ENCODE results near the gene CARS1.

The CARS1 gene

GRCh38 chr11:3007404-3008010, 49.7 kb downstream of the CARS1 start:
- no peak for DNase-seq

DNA sequence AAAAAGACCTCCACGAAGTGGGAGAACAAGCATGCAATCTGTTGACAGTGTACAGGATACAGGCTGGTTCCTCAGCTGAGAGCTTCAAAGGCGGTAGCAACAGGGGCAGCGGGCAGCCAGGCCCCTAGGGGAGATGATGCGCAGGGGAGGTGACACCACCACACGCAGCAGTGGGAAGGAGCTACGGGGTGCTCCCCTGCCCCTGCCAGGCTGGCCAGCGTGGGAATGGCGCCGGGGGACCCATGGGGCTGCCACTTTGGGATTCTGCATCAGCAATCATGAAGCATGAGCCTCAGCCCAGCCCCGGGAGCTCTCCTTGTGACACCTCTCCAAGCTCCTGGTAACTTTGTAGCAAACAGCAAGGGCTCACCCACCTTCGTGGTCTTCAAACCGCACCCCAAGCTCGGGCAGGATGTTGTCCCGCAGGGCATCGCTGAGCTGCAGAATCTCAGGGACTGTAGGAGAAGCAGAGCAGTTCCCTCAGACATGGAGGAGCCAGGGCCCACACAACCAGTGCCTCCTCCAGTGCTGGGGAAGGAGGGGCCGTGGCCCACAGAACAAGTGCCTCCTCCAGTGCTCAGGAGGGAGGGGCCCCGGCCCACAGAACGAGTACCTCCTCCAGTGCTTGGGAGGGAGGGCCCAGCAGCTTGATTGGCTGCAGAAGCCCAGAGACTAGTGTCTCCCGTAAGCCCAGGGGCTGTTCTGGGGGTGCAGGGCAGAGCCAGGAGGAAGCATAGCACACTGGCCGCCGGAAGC, 50.5 kb downstream of the CARS1 start:
- DNase-seq: no peak

GRCh38 chr11:3004481-3004880, 52.7 kb downstream of the CARS1 start:
- no peak for DNase-seq

GRCh38 chr11:3003396-3004231, 53.6 kb downstream of the CARS1 start:
- DNase-seq: no peak

GRCh38 chr11:3002871-3003270, 54.4 kb downstream of the CARS1 start:
- DNase-seq: no peak

DNA sequence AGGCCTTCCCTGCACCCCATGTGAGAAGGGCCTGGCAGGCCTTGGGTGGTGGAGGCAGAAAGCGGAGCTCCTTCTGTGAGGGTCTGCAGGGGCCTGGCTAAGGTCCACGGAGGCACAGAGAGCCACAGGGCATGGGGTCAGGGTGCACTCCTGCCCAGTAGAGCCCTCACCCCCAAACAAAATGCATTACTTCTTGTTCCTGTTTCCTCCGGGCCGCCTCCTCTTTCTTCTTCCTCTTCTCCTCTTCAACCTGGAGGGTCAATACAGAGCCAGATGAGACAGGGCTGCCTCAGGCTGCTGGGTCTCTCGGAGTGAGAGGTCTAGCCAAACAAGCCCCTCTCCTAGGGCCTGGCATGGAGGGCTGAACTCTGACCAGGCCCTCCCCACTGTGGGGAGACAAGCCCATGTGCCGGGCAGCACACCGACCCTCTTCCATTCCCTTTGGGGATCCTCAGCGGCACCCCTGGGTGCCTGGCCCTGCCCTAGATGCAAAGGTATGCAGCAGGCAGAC, 54.8 kb downstream of the CARS1 start:
- no peak for DNase-seq

DNA sequence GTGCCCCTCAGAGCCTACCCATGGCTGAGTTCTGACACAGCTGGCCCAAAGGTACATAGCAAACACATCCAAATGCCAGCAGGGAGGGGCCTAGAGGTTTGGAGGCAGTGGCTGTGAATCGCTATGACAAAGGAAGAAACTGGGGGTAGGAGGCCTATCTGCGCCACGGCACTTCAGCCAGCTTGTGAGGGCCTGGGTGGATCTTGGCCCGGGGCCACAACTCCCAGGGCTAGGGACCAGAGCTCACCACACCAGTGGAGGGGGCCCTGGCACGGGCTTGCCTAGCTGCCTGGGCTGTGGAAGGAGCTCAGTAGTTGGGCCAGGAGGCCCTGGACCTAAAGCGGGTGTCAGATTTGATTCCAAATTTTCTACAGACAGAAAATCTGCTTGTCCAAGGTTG, 55.7 kb downstream of the CARS1 start:
- no peak for DNase-seq

- no peak for DNase-seq
Observed at GRCh38 chr11:3000032-3000961, 56.9 kb downstream of the CARS1 start.

DNA sequence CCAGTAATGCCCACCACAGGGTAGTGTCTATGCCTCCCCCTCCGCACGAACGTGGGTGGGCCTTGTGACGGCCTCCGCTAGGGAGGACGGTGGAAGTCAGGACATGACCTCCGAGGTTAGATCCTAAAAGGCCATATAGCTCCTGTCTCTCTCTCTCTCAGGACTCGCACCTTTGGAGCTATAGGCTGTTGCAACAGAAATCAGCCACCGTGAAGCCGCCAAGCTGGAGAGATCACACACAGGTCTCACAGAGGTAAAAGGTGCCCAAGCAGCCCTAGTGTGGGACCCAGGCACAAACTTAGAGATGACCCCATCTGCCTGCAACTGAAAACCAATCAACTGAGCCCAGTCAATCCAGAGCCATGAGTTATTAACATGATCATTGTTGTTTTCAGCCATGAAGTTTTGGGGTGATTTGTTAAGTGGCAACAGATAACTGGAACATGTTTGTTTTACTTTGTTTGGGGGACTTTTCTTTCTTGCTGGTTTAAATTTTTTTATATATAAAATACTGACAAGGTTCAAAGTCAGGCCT, 57.7 kb downstream of the CARS1 start:
- no peak for DNase-seq

- DNase-seq: no peak
Observed at GRCh38 chr11:2998073-2998850, 59.0 kb downstream of the CARS1 start.

DNA sequence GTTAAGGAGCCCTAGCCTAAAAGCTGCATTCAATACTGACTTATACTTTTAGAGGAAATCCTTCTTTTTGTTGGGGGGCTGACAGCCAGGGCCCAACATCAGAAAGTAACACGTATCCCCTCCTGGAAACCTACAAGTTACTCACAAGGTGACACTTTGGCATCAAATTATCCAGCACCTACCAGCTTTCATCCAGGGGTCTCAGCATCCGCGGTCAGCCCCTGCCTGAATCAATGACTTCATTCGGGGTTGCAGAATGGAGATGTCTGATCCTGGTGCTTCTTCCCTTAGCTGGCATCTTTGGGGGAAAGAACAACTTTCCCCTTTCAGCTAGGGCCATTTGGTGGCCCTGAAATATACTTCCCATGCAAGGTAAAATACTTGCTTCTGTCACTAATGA, 59.8 kb downstream of the CARS1 start:
- DNase-seq: no peak

GRCh38 chr11:2996976-2997375, 60.2 kb downstream of the CARS1 start:
- no peak for DNase-seq

- no peak for DNase-seq
Observed at GRCh38 chr11:2995893-2996554, 61.2 kb downstream of the CARS1 start.

- DNase-seq: no peak
Observed at GRCh38 chr11:2995031-2995561, 62.1 kb downstream of the CARS1 start.

GRCh38 chr11:2994336-2994730, 62.9 kb downstream of the CARS1 start:
- DNase-seq: no peak

GRCh38 chr11:2992997-2993325, 64.3 kb downstream of the CARS1 start:
- DNase-seq: no peak

DNA sequence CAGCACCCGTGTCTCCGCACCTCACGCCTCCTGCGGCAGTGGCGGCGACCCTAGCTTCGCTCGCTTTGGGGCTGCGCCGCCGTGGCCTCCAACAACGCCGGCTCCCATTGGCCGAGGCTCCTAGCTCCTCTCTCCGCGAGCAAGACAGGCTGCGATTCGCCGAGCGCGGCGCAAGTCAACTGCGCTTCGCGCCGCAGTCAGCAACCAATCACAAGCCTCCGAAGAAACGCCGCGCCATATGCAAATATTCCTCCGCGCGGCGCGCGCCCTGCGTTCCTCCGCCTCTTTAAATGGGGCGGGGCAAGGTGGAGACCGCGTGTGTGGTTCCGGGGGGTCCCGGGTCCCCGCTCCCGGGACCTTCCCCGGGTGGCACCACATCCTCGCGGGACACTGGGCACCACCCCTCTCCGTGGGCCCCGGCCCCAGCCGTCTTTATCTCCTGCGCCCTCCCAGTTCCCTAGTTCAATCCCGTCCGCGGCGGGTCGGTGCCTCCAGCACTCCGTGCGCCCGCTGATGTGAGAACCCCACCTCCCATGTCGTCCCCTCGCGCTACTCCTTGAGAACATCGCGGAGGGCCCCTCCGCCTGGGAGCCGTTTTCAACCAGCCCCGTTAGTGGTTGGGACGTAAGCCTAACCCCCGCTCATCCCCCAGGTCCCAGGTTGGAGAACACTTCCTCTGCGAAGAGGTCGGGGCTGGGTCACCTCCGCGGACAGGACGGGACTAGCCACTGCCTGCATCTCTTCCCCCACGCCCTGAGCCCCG, 64.8 kb downstream of the CARS1 start, which contains the start of gene NAP1L4:
Gene NAP1L4, minus strand, starts transcription at position 96 of the 763 bp plus-strand sequence. CDS start 13,109 bp downstream, outside the sequence.
- peak; percentile 98 for DNase-seq

- no peak for DNase-seq
Observed at GRCh38 chr11:2991452-2992233, 65.6 kb downstream of the CARS1 start.

Measured in stimulated activated CD4-positive, alpha-beta T cell treated with anti-CD3 and anti-CD28 coated beads, Interleukin-4, amount 100 ng/mL, for 1 hour (primary cell).